H1 (cell line): ENCODE results near the gene ZNF700. TPM values are rescaled to one million over a fixed set of nuclear protein-coding genes. Genes with fewer than 3 reads are reported as not detected.

Experiments used
- CTCF ChIA-PET: fragments of 300-600 bp; sonication (Branson Sonifier 250); formaldehyde crosslinking; loops from one replicate; lab custom pipeline; 2021; ENCODE audit not compliant: partially characterized antibody; lab: Charles Lee
- POLR2A ChIA-PET: fragments of 300-600 bp; sonication (Branson Sonifier 250); formaldehyde crosslinking; loops from one replicate; lab custom pipeline; 2021; ENCODE audit warnings: inconsistent platforms; ENCODE audit not compliant: partially characterized antibody; lab: Charles Lee
- DNase-seq, 2 experiments: peaks; one replicate each; pipeline versions ENCODE4 v3.0.0 to v3.0.0-alpha.2; 2010 to 2022; ENCODE audit warnings: low spot score in 2 of 2, low read depth in 1 of 2, mixed read lengths in 1 of 2
- FAIRE-seq: peaks from 2 replicates; lab custom pipeline; 2011; peaks lifted over from hg19 to GRCh38; lab: Jason Lieb, UNC
- H2AFZ ChIP-seq: 2 replicates; pipeline ENCODE4 v1.8.1; 2012; ENCODE audit warnings: low read length, inconsistent platforms
- H2AK5ac ChIP-seq: 2 replicates; pipeline ENCODE4 v1.6.1; 2013; ENCODE audit warnings: low read depth, low read length
- H2BK120ac ChIP-seq: replicated peaks from 2 replicates; pipeline ENCODE3; 2013; ENCODE audit warnings: low read depth, low read length, inconsistent platforms
- H2BK12ac ChIP-seq: 2 replicates; pipeline ENCODE4 v1.6.1; 2013; ENCODE audit warnings: low read depth, low read length
- H2BK15ac ChIP-seq: 2 replicates; pipeline ENCODE4 v1.6.1; 2013; ENCODE audit warnings: low read length
- H2BK20ac ChIP-seq: 2 replicates; pipeline ENCODE4 v1.6.1; 2013; ENCODE audit warnings: low read length
- H2BK5ac ChIP-seq: 2 replicates; pipeline ENCODE4 v1.6.1; 2013; ENCODE audit warnings: low read depth, low read length
- H3K14ac ChIP-seq: 2 replicates; pipeline ENCODE4 v1.6.1; 2013; ENCODE audit warnings: inconsistent platforms; ENCODE audit not compliant: insufficient read length
- H3K18ac ChIP-seq: 2 replicates; pipeline ENCODE4 v1.6.1; 2013; ENCODE audit warnings: low read length; ENCODE audit errors: extremely low read depth
- H3K23ac ChIP-seq: 2 replicates; pipeline ENCODE4 v1.6.1; 2013; ENCODE audit warnings: inconsistent platforms; ENCODE audit not compliant: insufficient read length
- H3K23me2 ChIP-seq: 2 replicates; pipeline ENCODE4 v1.6.1; 2013; ENCODE audit warnings: low read depth, low read length
- H3K27ac ChIP-seq: 2 replicates; pipeline ENCODE4 v1.6.1; 2011; ENCODE audit warnings: low read depth, low read length, inconsistent platforms
- H3K27me3 ChIP-seq, 4 experiments: replicated peaks in 1 of 4; 1 replicate in 1 of 4; 2 replicates in 3 of 4; pipeline versions ENCODE4 v1.6.1 to v1.8.1; 2011 to 2013; ENCODE audit warnings: low read length in 3 of 4, mild to moderate bottlenecking in 3 of 4, inconsistent platforms in 2 of 4, mixed read lengths in 2 of 4, moderate library complexity in 1 of 4; ENCODE audit not compliant: control insufficient read depth in 3 of 4, insufficient read depth in 3 of 4; ENCODE audit errors: extremely low read depth in 1 of 4
- H3K36me3 ChIP-seq, 4 experiments: 2 replicates each; pipeline versions ENCODE4 v1.6.1 to v1.8.1; 2011 to 2013; ENCODE audit warnings: mild to moderate bottlenecking in 4 of 4, low read length in 3 of 4, moderate library complexity in 2 of 4, control low read depth in 1 of 4, inconsistent platforms in 1 of 4; ENCODE audit not compliant: insufficient read depth in 4 of 4, control insufficient read depth in 2 of 4
- H3K4ac ChIP-seq: replicated peaks from 2 replicates; pipeline ENCODE3; 2013; ENCODE audit warnings: low read length, low read depth, mixed read lengths, inconsistent platforms; ENCODE audit not compliant: insufficient read length
- H3K4me1 ChIP-seq, 4 experiments: replicated peaks in 1 of 4; 1 replicate in 1 of 4; 2 replicates in 3 of 4; pipeline versions ENCODE4 v1.6.1 to v1.8.1; 2011 to 2013; ENCODE audit warnings: low read length in 3 of 4, inconsistent platforms in 2 of 4, mixed read lengths in 1 of 4; ENCODE audit not compliant: insufficient read depth in 4 of 4, control insufficient read depth in 3 of 4
- H3K4me2 ChIP-seq, 2 experiments: 2 replicates each; pipeline versions ENCODE4 v1.6.1 to v1.8.1; 2011 to 2013; ENCODE audit warnings: low read depth in 2 of 2, low read length in 2 of 2, control low read depth in 1 of 2, inconsistent platforms in 1 of 2, mild to moderate bottlenecking in 1 of 2; ENCODE audit not compliant: insufficient read depth in 1 of 2
- H3K4me3 ChIP-seq, 4 experiments: fragments of 200-600, 300-600 bp in 1 of 4; sonication (generic), shearing (Covaris generic), sonication (Bioruptor Twin) in 1 of 4; 2 replicates each; pipeline versions ENCODE4 v1.5.1 to v1.8.1; 2011 to 2016; ENCODE audit warnings: low read length in 4 of 4, low read depth in 3 of 4, control low read depth in 2 of 4, inconsistent platforms in 2 of 4, mild to moderate bottlenecking in 2 of 4, mixed read lengths in 1 of 4, moderate library complexity in 1 of 4; ENCODE audit not compliant: insufficient read depth in 2 of 4; ENCODE audit errors: extremely low read depth in 1 of 4
- H3K56ac ChIP-seq: replicated peaks from 2 replicates; pipeline ENCODE3; 2013; ENCODE audit warnings: low read depth, mild to moderate bottlenecking, mixed read lengths, low read length, inconsistent platforms; ENCODE audit not compliant: insufficient read length
- H3K79me1 ChIP-seq: 2 replicates; pipeline ENCODE4 v1.6.1; 2013; ENCODE audit warnings: low read depth, low read length, control low read depth
- H3K79me2 ChIP-seq, 2 experiments: 2 replicates each; pipeline versions ENCODE4 v1.6.1 to v1.8.1; 2012 to 2013; ENCODE audit warnings: low read length in 2 of 2, mild to moderate bottlenecking in 2 of 2, inconsistent platforms in 1 of 2; ENCODE audit not compliant: insufficient read depth in 2 of 2, control insufficient read depth in 1 of 2
- H3K9ac ChIP-seq, 4 experiments: replicated peaks in 1 of 4; 1 replicate in 1 of 4; 2 replicates in 3 of 4; pipeline versions ENCODE4 v1.6.1 to v1.8.1; 2011 to 2013; ENCODE audit warnings: low read depth in 3 of 4, low read length in 3 of 4, control low read depth in 2 of 4, mild to moderate bottlenecking in 2 of 4, moderate library complexity in 2 of 4, inconsistent platforms in 1 of 4; ENCODE audit errors: extremely low read depth in 1 of 4
- H3K9me3 ChIP-seq, 2 experiments: 2 replicates each; pipeline versions ENCODE4 v1.6.1 to v1.8.1; 2012 to 2013; ENCODE audit warnings: mild to moderate bottlenecking in 2 of 2, moderate library complexity in 2 of 2, control low read depth in 1 of 2, inconsistent platforms in 1 of 2, low read depth in 1 of 2, low read length in 1 of 2, mixed read lengths in 1 of 2; ENCODE audit not compliant: insufficient read depth in 2 of 2
- H4K20me1 ChIP-seq, 2 experiments: replicated peaks in 1 of 2; 2 replicates each; pipeline versions ENCODE3 to v1.8.1; 2011 to 2013; ENCODE audit warnings: inconsistent platforms in 2 of 2, low read length in 2 of 2, mild to moderate bottlenecking in 1 of 2; ENCODE audit not compliant: insufficient read depth in 2 of 2, control insufficient read depth in 1 of 2
- H4K5ac ChIP-seq: 2 replicates; pipeline ENCODE4 v1.6.1; 2013; ENCODE audit warnings: low read length, low read depth, mixed read lengths, inconsistent platforms; ENCODE audit not compliant: insufficient read length
- H4K8ac ChIP-seq: 2 replicates; pipeline ENCODE4 v1.8.0; 2013; ENCODE audit warnings: mild to moderate bottlenecking, moderate library complexity, low read length, inconsistent platforms; ENCODE audit not compliant: insufficient read depth; ENCODE audit errors: extremely low read depth
- H4K91ac ChIP-seq: replicated peaks from 2 replicates; pipeline ENCODE3; 2013; ENCODE audit warnings: low read length, mixed read lengths, inconsistent platforms; ENCODE audit not compliant: insufficient read length
- CBX5 ChIP-seq: fragments of 300-800, 300-1000 bp; sonication (generic); IDR thresholded peaks from 2 replicates; pipeline ENCODE4 v1.7.1; 2016; ENCODE audit warnings: antibody characterized with exemption, low read length, low read depth
- E2F6 ChIP-seq: IDR thresholded peaks from 2 replicates; pipeline ENCODE4 v1.6.1; 2012; ENCODE audit warnings: inconsistent platforms
- HDAC6 ChIP-seq: IDR thresholded peaks from one replicate; pipeline ENCODE4 v1.7.1; 2012; ENCODE audit warnings: low read depth, mild to moderate bottlenecking, inconsistent platforms, low read length, moderate library complexity
- KDM1A ChIP-seq: fragments of 200-600, 300-600 bp; sonication (generic); IDR thresholded peaks from 2 replicates; pipeline ENCODE4 v1.7.1; 2016; ENCODE audit warnings: mild to moderate bottlenecking, low read length, borderline replicate concordance
- POU5F1 ChIP-seq: IDR thresholded peaks from 2 replicates; pipeline ENCODE4 v1.6.1; 2011; ENCODE audit warnings: low read depth, mild to moderate bottlenecking, low read length, moderate library complexity
- RFX5 ChIP-seq: IDR thresholded peaks from 2 replicates; pipeline ENCODE4 v1.6.1; 2011; ENCODE audit warnings: low read depth, low read length, improper control_type of control experiment, borderline replicate concordance
- SAP30 ChIP-seq: fragments of 300-600 bp; sonication (generic); IDR thresholded peaks from 2 replicates; pipeline ENCODE4 v1.7.1; 2012; ENCODE audit warnings: low read length, moderate library complexity, mild to moderate bottlenecking, inconsistent platforms; ENCODE audit not compliant: insufficient read depth, insufficient replicate concordance
- SP1 ChIP-seq: IDR thresholded peaks from 2 replicates; pipeline ENCODE4 v1.6.1; 2011; ENCODE audit warnings: low read depth, low read length
- SUZ12 ChIP-seq: fragments of 200-600 bp; sonication (generic); IDR thresholded peaks from 2 replicates; pipeline ENCODE4 v1.6.1; 2012; ENCODE audit warnings: mild to moderate bottlenecking, inconsistent platforms, low read length, moderate library complexity, mixed read lengths
- TEAD4 ChIP-seq: IDR thresholded peaks from 2 replicates; pipeline ENCODE4 v1.6.1; 2012; ENCODE audit warnings: low read depth, low read length, inconsistent platforms, mixed read lengths
- WGBS, 2 experiments: shearing (Covaris generic) in 1 of 2; methylation state at CpG; one replicate each; pipeline versions ENCODE4 v1.1.6 to v1.1.7; 2013 to 2015; ENCODE audit warnings: low lambda C conversion rate in 2 of 2, mixed read lengths in 2 of 2, inconsistent platforms in 1 of 2, low coverage in 1 of 2, missing lambda C conversion rate in 1 of 2; ENCODE audit not compliant: insufficient replicate concordance in 2 of 2, insufficient coverage in 1 of 2, insufficient read length in 1 of 2; ENCODE audit errors: extremely low coverage in 1 of 2, missing lambda C conversion rate in 1 of 2; 5-methylcytosine and 5-hydroxymethylcytosine counted together
- polyA plus RNA-seq, 7 experiments: library from polyadenylated mRNA; depleted of rRNA in 3 of 7; stranded (reverse) in 5 of 7; unstranded in 2 of 7; fragments of >200 nt in 5 of 7; fragments of 200-250 nt in 2 of 7; gene quantifications; 1 replicate in 5 of 7; 2 replicates in 1 of 7; 4 replicates in 1 of 7; pipeline versions ENCODE4 v1.2.1 to v1.2.3, GENCODE V29; 2011 to 2013; ENCODE audit warnings: missing spikeins in 2 of 7, mixed read lengths in 2 of 7
- total RNA-seq: library from RNA; stranded (reverse); fragmentation: NEBNext Ultra II Directional; extraction: Animal tissue kit (Norgen Biotek cat#: 25700); gene quantifications from 2 replicates; pipeline ENCODE4 v1.2.1, GENCODE V29; 2021

Gene ZNF700
- total and polyA plus RNA-seq, 2 of the 8 experiments (the other 6 are each of a cell fraction or from before 2014, with no cell fraction given), result 3.0 to 10.5 TPM

GRCh38 chr19:11949201-11949600 lies 24.3 kb downstream of the ZNF700 start:
- Histone ChIP-seq H3K79me2 (peaks cover 0 to 4% of the 10 kb centered on the region in 2 experiments; a peak in 2 of 4 replicates), H3K27me3 (no peaks in the 10 kb centered on the region), H2AFZ (no peak overlapping the region), H3K23me2 (no peaks in the 10 kb centered on the region), H2BK20ac (no peak overlapping the region), H3K4ac (no peak overlapping the region), H3K36me3 (peaks cover 10 to 76% (median 34%) of the 10 kb centered on the region in 4 experiments; a peak in 7 of 8 replicates), H3K79me1 (no peaks in the 10 kb centered on the region; the same call in 1 of the 2 replicates), H2AK5ac (no peak overlapping the region), H3K9ac (no peak overlapping the region), H3K4me3 (no peak overlapping the region), H3K23ac (no peak overlapping the region), H4K8ac (no peak overlapping the region), H3K14ac (no peak overlapping the region), H2BK120ac (no peak overlapping the region), H2BK12ac (no peak overlapping the region), H3K27ac (no peak overlapping the region)
- FAIRE-seq, result no peak
- CTCF ChIA-PET, result no interaction called here
- TF ChIP-seq SUZ12, result no peak
- peak; percentile 39; the same call in 1 of the 2 replicates for TF ChIP-seq TEAD4
- no peak for TF ChIP-seq HDAC6
- no peak for TF ChIP-seq SAP30
- TF ChIP-seq RFX5, result no peak
- TF ChIP-seq CBX5, result no peak
- TF ChIP-seq E2F6, result no peak
- TF ChIP-seq SP1, result no peak
- peak; percentile 80 for TF ChIP-seq KDM1A
- no peak for TF ChIP-seq POU5F1
- TF ChIP-seq, all 59 proteins: peak for 2
- Histone ChIP-seq H3K4me1 (no peaks in the 10 kb centered on the region), H4K5ac (no peak overlapping the region), H4K20me1 (no peaks in the 10 kb centered on the region), H2BK15ac (no peak overlapping the region), H3K18ac (no peak overlapping the region), H3K9me3 (peaks cover 87 to 94% of the 10 kb centered on the region in 2 experiments), H4K91ac (no peak overlapping the region), H3K4me2 (no peak overlapping the region), H2BK5ac (no peak overlapping the region), H3K56ac (no peak overlapping the region)
- DNase-seq, result no peak
- POLR2A ChIA-PET, result no interaction called here
- 95% methylated on average over 4 of the region's 4 CpGs; no CpG with 5 or more reads in 1 of the 2 experiments for WGBS, 2 experiments
